Measurements from ENCODE around the gene CRACR2B.

- TF ChIP-seq CTCF (IDR thresholded peaks at IDR 0.05 in 2 of 3, conservative IDR thresholded peaks at IDR 0.05 in 1 of 3; ENCODE audit: borderline replicate concordance in 1 of 3, insufficient read depth in 1 of 3, low read depth in 2 of 3, low read length in 2 of 3), result no peak
- TF ChIP-seq EGR1 (IDR thresholded peaks at IDR 0.05; ENCODE audit: low read depth), result no peak
Measured at GRCh38 chr11:845872-846495, 18.3 kb downstream of the CRACR2B start.

All from HCT116 (cell line).